Activated gamma-delta T cell treated with anti-CD3 and anti-CD28 coated beads, Interleukin-2, amount 50 U/mL, for 16 hours (primary cell): ENCODE measurements around the gene GDF2.

Source experiments
- DNase-seq: peaks from one replicate; pipeline ENCODE4 v3.0.0-alpha.2; 2020; ENCODE audit warnings: low read depth

GDF2 gene

GRCh38 chr10:47311932-47312662 is 10.2 kb upstream of the GDF2 start:
- DNase-seq: peak; percentile 67

- DNase-seq: no peak
Measured at GRCh38 chr10:47312663-47312995, 9.6 kb upstream of the GDF2 start.

GRCh38 chr10:47314416-47314970 is 7.8 kb upstream of the GDF2 start:
- DNase-seq: no peak

GRCh38 chr10:47315421-47315820 is 6.8 kb upstream of the GDF2 start:
- DNase-seq: no peak

GRCh38 chr10:47316131-47316530 is 6.1 kb upstream of the GDF2 start:
- no peak for DNase-seq

- DNase-seq: no peak
Measured at GRCh38 chr10:47317251-47317650, 5.0 kb upstream of the GDF2 start.

GRCh38 chr10:47318706-47319105 is 3.5 kb upstream of the GDF2 start:
- DNase-seq: no peak

GRCh38 chr10:47319784-47320183 is 2.5 kb upstream of the GDF2 start:
- DNase-seq: no peak

GRCh38 chr10:47320812-47321211 is 1.4 kb upstream of the GDF2 start:
- DNase-seq: no peak

GRCh38 chr10:47321521-47322195 is 596 bp upstream of the GDF2 start:
- DNase-seq: no peak

GRCh38 chr10:47323087-47323486 is 833 bp downstream of the GDF2 start:
- DNase-seq: no peak

- DNase-seq: no peak
Measured at GRCh38 chr10:47323636-47324296, 1.5 kb downstream of the GDF2 start.

- no peak for DNase-seq
Measured at GRCh38 chr10:47325303-47326291, 3.3 kb downstream of the GDF2 start.

GRCh38 chr10:47326306-47326926 is 4.2 kb downstream of the GDF2 start:
- no peak for DNase-seq

GRCh38 chr10:47326927-47327330 is 4.7 kb downstream of the GDF2 start:
- DNase-seq: no peak

GRCh38 chr10:47329855-47330254 is 7.6 kb downstream of the GDF2 start:
- DNase-seq: no peak

GRCh38 chr10:47330366-47330765 is 8.1 kb downstream of the GDF2 start:
- DNase-seq: no peak

GRCh38 chr10:47330804-47331203 is 8.6 kb downstream of the GDF2 start:
- no peak for DNase-seq

GRCh38 chr10:47331491-47331890 is 9.2 kb downstream of the GDF2 start:
- no peak for DNase-seq

- DNase-seq: no peak
Measured at GRCh38 chr10:47331954-47332353, 9.7 kb downstream of the GDF2 start.

GRCh38 chr10:47332371-47332770 is 10.1 kb downstream of the GDF2 start:
- no peak for DNase-seq
